NCI-H2227 (cell line): Measurements from ENCODE around the gene KRTAP5-1.

Experiments used
- DNase-seq: peaks from one replicate; lab custom pipeline; 2025; ENCODE audit not compliant: unreplicated experiment; lab: John Stamatoyannopoulos, UW

KRTAP5-1 gene

GRCh38 chr11:1545432-1545831 lies 39.7 kb downstream of the KRTAP5-1 start:
- no peak for DNase-seq

- DNase-seq = no peak
Observed at GRCh38 chr11:1544536-1544935, 40.5 kb downstream of the KRTAP5-1 start.

GRCh38 chr11:1543606-1544263 lies 41.3 kb downstream of the KRTAP5-1 start:
- DNase-seq = no peak

GRCh38 chr11:1542267-1542666 lies 42.8 kb downstream of the KRTAP5-1 start:
- DNase-seq = no peak

GRCh38 chr11:1541474-1542204 lies 43.4 kb downstream of the KRTAP5-1 start:
- no peak for DNase-seq

- DNase-seq = no peak
Observed at GRCh38 chr11:1540074-1540473, 45.0 kb downstream of the KRTAP5-1 start.

GRCh38 chr11:1538153-1538552 lies 46.9 kb downstream of the KRTAP5-1 start:
- no peak for DNase-seq

GRCh38 chr11:1536065-1536843 lies 48.8 kb downstream of the KRTAP5-1 start:
- no peak for DNase-seq

- no peak for DNase-seq
Observed at GRCh38 chr11:1534682-1535081, 50.4 kb downstream of the KRTAP5-1 start.
